ENCODE results near the gene STUM. TPM values are rescaled to one million over a fixed set of nuclear protein-coding genes. Genes with fewer than 3 reads are reported as not detected.

Gene STUM
- total and polyA plus RNA-seq, 10 of the 15 experiments (the other 5 are each of a cell fraction or from before 2014, with no cell fraction given): under 0.01 to 0.15 (median 0.09) TPM; not detected in 5

GRCh38 chr1:226602186-226603021, 53.8 kb downstream of the STUM start:
- Histone ChIP-seq H3K4me1 (ENCODE audit: control insufficient read depth, insufficient read depth, low read length) (no peaks in the 10 kb centered on the region), H2AFZ (ENCODE audit: control insufficient read depth, low read depth, low read length) (no peak overlapping the region), H3K9ac (ENCODE audit: control insufficient read depth, insufficient read depth, low read length) (no peak overlapping the region), H3K27ac (ENCODE audit: control insufficient read depth, insufficient read depth) (no peak overlapping the region), H3K27me3 (replicated peaks in 1 of 2; ENCODE audit: control insufficient read depth in 2 of 2, insufficient read depth in 2 of 2, low read length in 1 of 2) (peaks cover 0 to 4% of the 10 kb centered on the region in 2 experiments; a peak in 3 of 4 replicates), H3K4me2 (ENCODE audit: control insufficient read depth, insufficient read depth) (no peak overlapping the region), H4K20me1 (ENCODE audit: control insufficient read depth, insufficient read depth) (no peaks in the 10 kb centered on the region; the same call in 1 of the 2 replicates), H3K36me3 (ENCODE audit: control insufficient read depth in 2 of 2, insufficient read depth in 2 of 2, low read length in 1 of 2) (no peaks in the 10 kb centered on the region), H3K9me3 (replicated peaks; ENCODE audit: control insufficient read depth, insufficient read depth, low read length) (no peaks in the 10 kb centered on the region; the same call in 2 of the 3 replicates), H3K79me2 (ENCODE audit: control insufficient read depth, insufficient read depth, low read length) (no peaks in the 10 kb centered on the region), H3K4me3 (no peak overlapping the region)
- 53% methylated on average over 24 of the region's 24 CpGs for WGBS (ENCODE audit: insufficient coverage, insufficient replicate concordance, low lambda C conversion rate, missing lambda C conversion rate)
- no TSS peak for BruUV-seq (replicated peaks)
- SMC1A ChIA-PET (ENCODE audit: uncharacterized antibody, unreplicated experiment): interaction anchor here (1.3 kb wide), 1 partner anchor 177 kb away, joined by 5 read pairs; no protein-coding TSS in a partner anchor
- TF ChIP-seq, protein P1, sequence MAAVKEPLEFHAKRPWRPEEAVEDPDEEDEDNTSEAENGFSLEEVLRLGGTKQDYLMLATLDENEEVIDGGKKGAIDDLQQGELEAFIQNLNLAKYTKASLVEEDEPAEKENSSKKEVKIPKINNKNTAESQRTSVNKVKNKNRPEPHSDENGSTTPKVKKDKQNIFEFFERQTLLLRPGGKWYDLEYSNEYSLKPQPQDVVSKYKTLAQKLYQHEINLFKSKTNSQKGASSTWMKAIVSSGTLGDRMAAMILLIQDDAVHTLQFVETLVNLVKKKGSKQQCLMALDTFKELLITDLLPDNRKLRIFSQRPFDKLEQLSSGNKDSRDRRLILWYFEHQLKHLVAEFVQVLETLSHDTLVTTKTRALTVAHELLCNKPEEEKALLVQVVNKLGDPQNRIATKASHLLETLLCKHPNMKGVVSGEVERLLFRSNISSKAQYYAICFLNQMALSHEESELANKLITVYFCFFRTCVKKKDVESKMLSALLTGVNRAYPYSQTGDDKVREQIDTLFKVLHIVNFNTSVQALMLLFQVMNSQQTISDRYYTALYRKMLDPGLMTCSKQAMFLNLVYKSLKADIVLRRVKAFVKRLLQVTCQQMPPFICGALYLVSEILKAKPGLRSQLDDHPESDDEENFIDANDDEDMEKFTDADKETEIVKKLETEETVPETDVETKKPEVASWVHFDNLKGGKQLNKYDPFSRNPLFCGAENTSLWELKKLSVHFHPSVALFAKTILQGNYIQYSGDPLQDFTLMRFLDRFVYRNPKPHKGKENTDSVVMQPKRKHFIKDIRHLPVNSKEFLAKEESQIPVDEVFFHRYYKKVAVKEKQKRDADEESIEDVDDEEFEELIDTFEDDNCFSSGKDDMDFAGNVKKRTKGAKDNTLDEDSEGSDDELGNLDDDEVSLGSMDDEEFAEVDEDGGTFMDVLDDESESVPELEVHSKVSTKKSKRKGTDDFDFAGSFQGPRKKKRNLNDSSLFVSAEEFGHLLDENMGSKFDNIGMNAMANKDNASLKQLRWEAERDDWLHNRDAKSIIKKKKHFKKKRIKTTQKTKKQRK (IDR thresholded peaks at IDR 0.05; ENCODE audit: low read depth, low read length): no peak
- TF ChIP-seq, protein P2, sequence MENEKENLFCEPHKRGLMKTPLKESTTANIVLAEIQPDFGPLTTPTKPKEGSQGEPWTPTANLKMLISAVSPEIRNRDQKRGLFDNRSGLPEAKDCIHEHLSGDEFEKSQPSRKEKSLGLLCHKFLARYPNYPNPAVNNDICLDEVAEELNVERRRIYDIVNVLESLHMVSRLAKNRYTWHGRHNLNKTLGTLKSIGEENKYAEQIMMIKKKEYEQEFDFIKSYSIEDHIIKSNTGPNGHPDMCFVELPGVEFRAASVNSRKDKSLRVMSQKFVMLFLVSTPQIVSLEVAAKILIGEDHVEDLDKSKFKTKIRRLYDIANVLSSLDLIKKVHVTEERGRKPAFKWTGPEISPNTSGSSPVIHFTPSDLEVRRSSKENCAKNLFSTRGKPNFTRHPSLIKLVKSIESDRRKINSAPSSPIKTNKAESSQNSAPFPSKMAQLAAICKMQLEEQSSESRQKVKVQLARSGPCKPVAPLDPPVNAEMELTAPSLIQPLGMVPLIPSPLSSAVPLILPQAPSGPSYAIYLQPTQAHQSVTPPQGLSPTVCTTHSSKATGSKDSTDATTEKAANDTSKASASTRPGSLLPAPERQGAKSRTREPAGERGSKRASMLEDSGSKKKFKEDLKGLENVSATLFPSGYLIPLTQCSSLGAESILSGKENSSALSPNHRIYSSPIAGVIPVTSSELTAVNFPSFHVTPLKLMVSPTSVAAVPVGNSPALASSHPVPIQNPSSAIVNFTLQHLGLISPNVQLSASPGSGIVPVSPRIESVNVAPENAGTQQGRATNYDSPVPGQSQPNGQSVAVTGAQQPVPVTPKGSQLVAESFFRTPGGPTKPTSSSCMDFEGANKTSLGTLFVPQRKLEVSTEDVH (IDR thresholded peaks at IDR 0.05; ENCODE audit: low read depth, partially characterized antibody): no peak
- TF ChIP-seq, protein P3, sequence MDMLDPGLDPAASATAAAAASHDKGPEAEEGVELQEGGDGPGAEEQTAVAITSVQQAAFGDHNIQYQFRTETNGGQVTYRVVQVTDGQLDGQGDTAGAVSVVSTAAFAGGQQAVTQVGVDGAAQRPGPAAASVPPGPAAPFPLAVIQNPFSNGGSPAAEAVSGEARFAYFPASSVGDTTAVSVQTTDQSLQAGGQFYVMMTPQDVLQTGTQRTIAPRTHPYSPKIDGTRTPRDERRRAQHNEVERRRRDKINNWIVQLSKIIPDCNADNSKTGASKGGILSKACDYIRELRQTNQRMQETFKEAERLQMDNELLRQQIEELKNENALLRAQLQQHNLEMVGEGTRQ (IDR thresholded peaks at IDR 0.05; ENCODE audit: borderline replicate concordance, low read depth, low read length): no peak
- TF ChIP-seq YY1 (IDR thresholded peaks at IDR 0.05; ENCODE audit: low read depth, low read length) (no peak), MYC (IDR thresholded peaks at IDR 0.05; ENCODE audit: insufficient read depth, insufficient read length, insufficient replicate concordance, low read length, severe bottlenecking) (no peak)
- in situ Hi-C loops (cut with MboI) (no loop called here), intact Hi-C loops (cut with micrococcal nuclease; ENCODE audit: unreplicated experiment) (loop anchor here (1.0 to 10.0 kb wide), 2 partner anchors 178 to 478 kb away; no protein-coding TSS in a partner anchor)
- CTCF ChIA-PET: interaction anchor here (0.7 to 1.5 kb wide), 4 partner anchors 10 to 177 kb away, joined by 3 to 4 read pairs (median 4); partner anchors contain the start of gene STUM
- no peak for DNase-seq (ENCODE audit: low read depth, low spot score)
- RAD21 ChIA-PET (ENCODE audit: unreplicated experiment): no interaction called here
- POLR2A ChIA-PET: no interaction called here
- no peak for FAIRE-seq
- no peak for ATAC-seq
